Skin epidermis (tissue), 12 donors: ENCODE data around the gene G2E3.
"Not testable (repeated sequence)": the region's sequence is repeated elsewhere in the genome, so short reads cannot be mapped to it uniquely, and the experiment has no call there.

Experiments
- H3K27ac ChIP-seq, 21 experiments: fragments of 200-600 bp; sonication (generic) in 11 of 21; one replicate each; pipeline ENCODE4 v1.5.0; 2020; ENCODE audit warnings: mild to moderate bottlenecking in 3 of 21, inconsistent platforms in 2 of 21, moderate library complexity in 2 of 21
- H3K4me3 ChIP-seq, 7 experiments: fragments of 200-600 bp; sonication (generic) in 2 of 7; one replicate each; pipeline ENCODE4 v1.5.0; 2020; ENCODE audit warnings: inconsistent platforms in 2 of 7, mild to moderate bottlenecking in 2 of 7, moderate library complexity in 1 of 7

The G2E3 gene

DNA sequence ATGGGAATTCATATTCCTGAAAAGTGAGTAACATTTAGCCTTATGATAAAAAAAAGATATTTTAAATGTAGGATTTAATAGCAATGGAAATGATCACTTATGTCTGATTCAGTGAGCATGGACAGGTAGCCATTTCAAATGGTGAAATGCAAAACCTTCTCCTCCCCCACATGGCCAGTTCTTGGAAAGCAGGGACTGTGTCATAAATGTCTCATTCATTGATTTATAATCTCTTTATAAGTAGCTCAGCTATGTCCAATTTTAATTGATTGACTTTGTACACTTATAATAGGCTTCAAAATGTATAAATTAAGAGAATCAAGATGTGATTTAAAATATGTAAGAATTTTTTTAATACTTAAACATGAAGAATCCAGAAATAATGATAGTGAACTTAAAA, 38.5 kb downstream of the G2E3 start:
- H3K27ac ChIP-seq, result no peak overlapping the region

DNA sequence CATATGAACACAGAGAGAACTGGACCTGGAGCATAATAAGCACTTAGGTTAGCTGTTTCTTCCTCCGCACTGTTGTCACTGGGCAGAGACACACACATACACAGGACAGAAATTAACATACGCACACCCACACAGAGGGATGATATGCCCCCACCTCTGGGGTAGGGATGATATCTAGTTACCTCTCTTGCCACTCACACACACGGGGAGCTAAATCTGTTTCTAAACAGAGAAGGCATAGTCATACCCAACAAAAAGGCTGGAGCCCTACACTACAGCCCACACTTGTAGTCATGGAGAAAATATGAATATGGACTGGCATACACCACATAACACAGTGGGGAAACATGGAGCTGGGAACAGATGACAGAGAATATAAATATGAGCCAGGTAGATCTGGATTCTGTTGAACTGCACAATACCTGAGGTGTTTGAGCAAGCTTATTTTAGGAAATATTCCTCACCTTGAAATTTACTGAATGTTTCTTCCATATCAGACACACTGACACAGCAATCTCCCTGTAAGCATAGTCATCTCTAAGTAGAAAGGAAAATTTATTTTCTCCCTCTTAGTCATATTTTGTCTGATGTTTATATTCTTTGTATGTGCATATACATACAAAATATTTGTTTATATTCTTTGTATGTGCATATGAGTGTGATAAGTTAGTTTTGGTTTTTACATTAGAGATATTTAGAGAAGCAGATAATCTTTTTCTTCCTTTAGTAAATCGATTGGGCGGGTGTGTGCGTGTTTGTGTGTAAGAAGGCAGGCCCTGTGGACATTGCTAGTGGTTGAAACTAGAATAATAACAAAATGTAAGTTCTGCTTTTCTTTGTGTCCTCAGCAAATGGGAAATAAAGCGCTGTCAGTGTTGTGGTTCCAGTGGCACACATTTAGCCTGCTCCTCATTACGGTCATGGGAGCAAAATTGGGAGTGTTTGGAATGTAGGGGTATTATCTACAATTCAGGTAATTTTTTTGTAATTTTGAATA, 42.3 kb downstream of the G2E3 start:
- H3K4me3 ChIP-seq, result no peak overlapping the region
- no peak overlapping the region for H3K27ac ChIP-seq

More for the DNA sequence above, 38.5 kb downstream of the G2E3 start:
- H3K4me3 ChIP-seq, result no peak overlapping the region

DNA sequence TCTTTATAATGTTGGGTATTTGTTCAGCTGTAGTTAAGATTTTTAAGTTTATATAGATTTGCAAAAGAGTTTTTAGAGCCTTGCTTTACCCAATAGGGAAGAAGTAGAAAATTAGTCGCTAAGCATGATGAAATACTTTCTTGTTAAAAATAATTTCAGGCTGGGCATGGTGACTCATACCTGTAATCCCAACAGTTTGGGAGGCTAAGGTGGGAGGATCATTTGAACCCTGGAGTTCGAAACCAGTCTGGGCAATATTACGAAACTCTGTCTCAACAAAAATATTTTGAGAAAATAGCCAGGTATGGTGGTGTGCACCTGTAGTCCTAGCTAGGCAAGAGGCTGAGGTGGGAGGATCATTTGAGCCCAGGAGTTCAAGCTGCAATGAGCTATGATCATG, 44.4 kb downstream of the G2E3 start:
- H3K27ac ChIP-seq, result no peak overlapping the region
- H3K4me3 ChIP-seq, result no peak overlapping the region

GRCh38 chr14:30604696-30605095, 45.7 kb downstream of the G2E3 start:
- H3K27ac ChIP-seq, H3K4me3 ChIP-seq: not testable (repeated sequence)

GRCh38 chr14:30607156-30607780, 48.3 kb downstream of the G2E3 start:
- Histone ChIP-seq H3K4me3 (no peak overlapping the region), H3K27ac (no peak overlapping the region)

DNA sequence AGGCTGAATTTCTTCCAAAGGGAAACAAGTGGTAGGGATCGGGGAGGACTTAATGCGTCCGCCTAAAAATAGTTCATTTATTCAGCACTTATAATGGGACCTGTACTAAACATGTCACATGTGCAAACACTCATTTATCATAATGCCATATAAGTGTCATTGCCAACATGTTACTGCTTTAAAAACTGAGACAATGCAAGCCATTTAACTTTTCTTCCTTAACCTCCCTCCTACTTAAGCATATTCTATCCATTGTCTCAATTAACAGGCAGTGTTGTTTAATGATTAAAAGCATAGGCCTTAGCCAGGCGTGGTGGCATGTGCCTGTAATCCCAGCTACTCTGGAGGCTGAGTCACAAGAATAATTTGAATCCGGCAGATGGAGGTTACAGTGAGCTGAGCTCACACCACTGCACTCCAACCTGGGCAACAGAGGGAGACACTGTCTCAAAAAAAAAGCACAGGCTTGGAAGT, 49.6 kb downstream of the G2E3 start:
- no peak overlapping the region for H3K4me3 ChIP-seq
- no peak overlapping the region for H3K27ac ChIP-seq

- H3K27ac ChIP-seq, result no peak overlapping the region
- H3K4me3 ChIP-seq, result no peak overlapping the region
Observed at GRCh38 chr14:30610787-30611343, 51.9 kb downstream of the G2E3 start.

GRCh38 chr14:30614155-30614554, 55.2 kb downstream of the G2E3 start:
- H3K4me3 ChIP-seq, result no peak overlapping the region
- H3K27ac ChIP-seq, result no peak overlapping the region

GRCh38 chr14:30620178-30620577, 61.2 kb downstream of the G2E3 start:
- H3K4me3 ChIP-seq, result no peak overlapping the region
- no peak overlapping the region for H3K27ac ChIP-seq

DNA sequence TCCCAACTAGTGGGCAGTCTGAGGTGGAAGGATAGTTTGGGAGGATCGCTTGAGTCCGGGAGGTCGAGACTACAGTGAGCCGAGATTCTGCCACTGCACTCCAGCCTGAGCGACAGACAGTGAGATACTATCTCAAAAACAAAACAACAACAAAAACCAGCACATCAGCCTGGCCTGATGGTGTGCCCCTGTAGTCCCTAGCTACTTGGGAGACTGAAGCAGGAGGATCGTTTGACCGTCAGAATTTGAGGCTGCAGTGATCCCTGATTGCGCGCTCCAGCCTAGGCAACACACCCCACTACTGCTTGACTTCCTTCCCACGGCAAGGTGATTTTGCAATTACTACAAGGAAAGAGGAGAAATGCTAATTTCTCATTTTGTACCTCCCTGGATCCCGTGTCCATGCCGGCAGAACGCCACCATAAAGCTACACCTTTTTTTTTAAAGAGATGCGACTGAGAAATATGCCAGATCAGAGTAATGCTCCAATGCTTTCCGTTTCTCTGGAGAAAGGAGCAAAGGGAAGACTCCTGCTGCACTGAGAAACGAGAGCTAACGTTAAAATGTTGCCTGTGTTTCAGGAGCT, 62.5 kb downstream of the G2E3 start:
- H3K4me3 ChIP-seq, result peak overlapping the region; percentile 63 to 81 (median 66)
- H3K27ac ChIP-seq, result peak overlapping the region in 20 of 21 experiments; percentile 74 to 96 (median 90)

GRCh38 chr14:30621940-30622830, 63.2 kb downstream of the G2E3 start, which contains the start of gene SCFD1:
TSS of gene SCFD1 (plus strand) at chr14:30622319. CDS start at chr14:30622339, 20 bp downstream.
- H3K4me3 ChIP-seq, result peak within 1 kb of the TSS; percentile 63 to 81 (median 66)
- peak within 1 kb of the TSS; percentile 44 to 96 (median 89) for H3K27ac ChIP-seq

DNA sequence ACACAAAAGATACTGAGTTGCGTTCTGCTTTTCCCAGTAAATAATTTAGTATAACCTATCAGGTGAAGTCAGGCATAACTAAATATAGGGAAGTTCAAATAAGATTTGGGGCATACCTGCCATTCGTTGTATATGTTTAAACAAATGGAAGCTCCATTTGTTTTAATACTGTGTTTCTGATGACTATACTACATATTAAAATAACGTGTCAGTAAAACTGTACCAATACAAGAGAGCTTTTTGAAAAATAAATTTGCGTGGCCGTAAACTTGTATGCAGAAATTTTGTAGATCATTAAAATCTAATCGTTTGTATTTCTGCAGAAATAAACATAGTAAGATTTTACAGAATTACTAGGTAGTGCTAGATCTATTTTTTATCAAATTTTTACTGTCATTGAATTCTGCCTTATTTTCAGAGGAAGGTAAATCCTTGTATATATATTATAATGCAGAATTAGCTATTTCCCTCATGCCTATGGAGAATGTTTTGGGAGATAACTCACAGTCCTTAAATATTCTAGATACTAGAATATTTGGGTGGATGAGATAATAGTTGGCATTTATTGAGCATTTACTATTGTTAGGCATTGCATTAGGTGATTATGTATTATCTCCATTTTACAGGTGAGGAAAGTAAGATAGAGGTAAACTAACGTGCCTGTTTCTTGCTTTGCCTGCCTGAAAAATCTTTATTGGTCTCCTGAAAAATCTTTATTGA, 64.6 kb downstream of the G2E3 start:
- Histone ChIP-seq H3K4me3 (peak overlapping the region in 6 of 7 experiments; percentile 63 to 81 (median 65)), H3K27ac (peak overlapping the region in 1 of 21 experiments; percentile 93)

GRCh38 chr14:30624132-30624423, 65.1 kb downstream of the G2E3 start:
- no peak overlapping the region for H3K4me3 ChIP-seq
- H3K27ac ChIP-seq, result no peak overlapping the region

- no peak overlapping the region for H3K27ac ChIP-seq
- H3K4me3 ChIP-seq, result no peak overlapping the region
Observed at GRCh38 chr14:30625533-30625932, 66.6 kb downstream of the G2E3 start.

DNA sequence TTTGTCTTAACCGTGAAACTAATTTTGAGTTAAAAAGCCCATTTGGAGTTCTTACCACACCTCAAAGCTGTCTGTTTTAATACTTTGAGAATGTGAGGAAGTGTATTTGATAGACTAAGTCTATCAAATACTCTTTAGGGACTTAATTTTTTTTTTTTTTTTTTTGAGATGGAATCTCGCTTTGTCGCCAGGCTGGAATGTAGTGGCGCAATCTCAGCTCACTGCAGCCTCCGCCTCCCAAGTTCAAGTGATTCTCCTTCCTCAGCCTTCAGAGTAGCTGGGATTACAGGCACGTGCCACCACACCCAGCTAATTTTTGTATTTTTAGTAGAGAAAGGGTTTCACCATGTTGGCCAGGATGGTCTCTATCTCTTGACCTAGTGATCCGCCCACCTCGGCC, 70.5 kb downstream of the G2E3 start:
- H3K27ac ChIP-seq, H3K4me3 ChIP-seq: not testable (repeated sequence)

DNA sequence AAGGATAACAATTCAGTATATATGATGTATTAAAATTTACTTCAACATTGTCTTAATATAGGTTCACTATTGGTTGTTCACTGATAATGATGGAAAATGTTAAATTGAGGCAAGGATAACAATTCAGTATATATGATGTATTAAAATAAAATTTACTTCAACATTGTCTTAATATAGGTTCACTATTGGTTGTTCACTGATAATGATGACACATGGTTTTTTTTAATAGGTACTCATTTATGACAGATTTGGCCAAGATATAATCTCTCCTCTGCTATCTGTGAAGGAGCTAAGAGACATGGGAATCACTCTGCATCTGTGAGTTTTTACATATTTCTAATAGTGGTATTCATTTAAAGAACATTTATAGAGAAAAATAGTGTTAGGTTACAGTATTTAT, 71.3 kb downstream of the G2E3 start:
- Histone ChIP-seq H3K4me3 (no peak overlapping the region), H3K27ac (no peak overlapping the region)

DNA sequence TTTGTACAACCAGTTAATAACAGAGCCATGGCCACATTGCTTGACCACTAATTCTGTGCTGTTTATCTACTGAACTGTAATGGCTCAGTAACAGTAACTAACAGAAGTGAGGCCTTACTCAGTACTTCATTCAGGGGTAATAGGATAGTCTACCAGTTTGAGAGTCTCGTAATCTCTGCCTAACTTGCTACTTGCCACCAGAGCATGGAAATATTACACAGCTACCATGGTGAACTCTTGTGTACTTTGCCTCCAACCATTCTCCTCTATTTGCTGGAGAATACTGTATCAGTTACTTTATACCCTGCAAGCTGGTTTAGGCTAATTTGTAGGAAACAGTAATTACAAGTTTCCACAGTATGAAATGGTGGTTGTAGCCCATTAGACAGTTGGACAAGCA, 73.8 kb downstream of the G2E3 start:
- Histone ChIP-seq H3K4me3 (no peak overlapping the region), H3K27ac (no peak overlapping the region)

DNA sequence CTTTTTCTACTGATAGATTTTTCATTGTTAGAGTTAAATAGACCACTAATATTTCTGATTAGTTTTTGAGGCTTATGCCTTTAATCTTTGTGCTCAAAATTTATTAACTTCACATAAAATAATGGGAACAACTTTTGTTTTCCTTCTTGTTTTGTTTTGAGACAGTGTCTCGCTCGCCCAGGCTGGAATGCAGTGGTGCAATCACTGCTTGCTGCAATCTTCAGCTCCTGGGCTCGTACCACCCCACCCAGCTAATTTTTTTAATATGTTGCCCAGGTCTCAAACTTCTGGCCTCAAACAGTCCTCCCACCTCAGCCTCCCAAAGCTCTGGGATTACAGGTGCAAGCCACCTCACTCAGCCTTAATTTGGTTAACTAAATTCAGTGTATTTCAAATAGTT, 80.0 kb downstream of the G2E3 start:
- Histone ChIP-seq H3K4me3 (no peak overlapping the region), H3K27ac (no peak overlapping the region)

DNA sequence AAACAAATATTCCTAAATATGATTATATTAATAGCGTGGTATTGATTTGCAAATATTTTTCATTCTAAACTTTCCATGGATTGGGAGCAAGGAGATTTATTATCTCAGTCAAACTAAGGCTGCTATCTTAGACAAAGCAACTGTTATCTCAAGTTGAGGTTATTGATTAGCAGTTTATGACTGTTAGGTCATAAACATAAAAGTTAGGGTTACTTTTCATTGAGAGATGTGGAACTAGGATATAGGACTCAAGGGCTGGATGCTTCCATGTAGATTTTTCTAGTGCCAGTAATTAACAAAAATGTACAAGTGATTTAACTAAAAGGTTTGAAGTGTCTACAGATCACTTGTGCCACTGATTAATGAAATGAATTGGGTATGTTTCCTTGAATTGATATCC, 82.2 kb downstream of the G2E3 start:
- Histone ChIP-seq H3K4me3 (no peak overlapping the region), H3K27ac (no peak overlapping the region)
